Neuronal stem cell (in vitro differentiated cells): ENCODE results near the gene RYR2.

Experiments
- DNase-seq: peaks from one replicate; pipeline ENCODE4 v3.0.0-alpha.2; 2013; ENCODE audit warnings: low spot score
- H2AFZ ChIP-seq: one replicate; pipeline ENCODE4 v1.6.1; 2013; ENCODE audit warnings: mild to moderate bottlenecking, low read length, inconsistent platforms
- H2AK5ac ChIP-seq: 2 replicates; pipeline ENCODE4 v1.6.1; 2013; ENCODE audit warnings: low read depth, mild to moderate bottlenecking, inconsistent platforms, low read length, moderate library complexity, mixed read lengths
- H2BK120ac ChIP-seq: 2 replicates; pipeline ENCODE4 v1.6.1; 2013; ENCODE audit warnings: low read depth, mild to moderate bottlenecking, inconsistent platforms, low read length, moderate library complexity, mixed read lengths
- H2BK12ac ChIP-seq: one replicate; pipeline ENCODE4 v1.6.1; 2013; ENCODE audit warnings: low read length, inconsistent platforms
- H2BK15ac ChIP-seq: 2 replicates; pipeline ENCODE4 v1.6.1; 2013; ENCODE audit warnings: mild to moderate bottlenecking, low read length, inconsistent platforms, mixed read lengths
- H2BK5ac ChIP-seq: one replicate; pipeline ENCODE4 v1.6.1; 2013; ENCODE audit warnings: inconsistent platforms, mild to moderate bottlenecking, low read length, moderate library complexity
- H3K14ac ChIP-seq: one replicate; pipeline ENCODE4 v1.6.1; 2013; ENCODE audit warnings: low read length, inconsistent platforms
- H3K18ac ChIP-seq: 2 replicates; pipeline ENCODE4 v1.6.1; 2013; ENCODE audit warnings: low read length, inconsistent platforms
- H3K23ac ChIP-seq: 2 replicates; pipeline ENCODE4 v1.6.1; 2013; ENCODE audit warnings: low read depth, mild to moderate bottlenecking, mixed read lengths, low read length, inconsistent platforms; ENCODE audit not compliant: poor library complexity
- H3K27ac ChIP-seq: replicated peaks from 3 replicates; pipeline ENCODE4 v1.5.1; 2013; ENCODE audit warnings: low read length, inconsistent platforms
- H3K27me3 ChIP-seq, 3 experiments: 2 replicates each; pipeline ENCODE4 v1.6.1; 2013; ENCODE audit warnings: low read length in 3 of 3, mild to moderate bottlenecking in 2 of 3, inconsistent platforms in 1 of 3, low read depth in 1 of 3, mixed read lengths in 1 of 3, moderate library complexity in 1 of 3; ENCODE audit not compliant: control insufficient read depth in 3 of 3, insufficient read depth in 3 of 3
- H3K36me3 ChIP-seq, 2 donors: replicated peaks in 1 of 2; 2 replicates each; pipeline ENCODE4 v1.6.1; 2013; ENCODE audit warnings: low read length in 2 of 2; ENCODE audit not compliant: control insufficient read depth in 2 of 2, insufficient read depth in 2 of 2
- H3K4ac ChIP-seq: 2 replicates; pipeline ENCODE4 v1.6.1; 2013; ENCODE audit warnings: inconsistent platforms, mild to moderate bottlenecking, low read length, moderate library complexity
- H3K4me1 ChIP-seq, 2 donors: 1 replicate in 1 of 2; 2 replicates in 1 of 2; pipeline ENCODE4 v1.6.1; 2013; ENCODE audit warnings: low read length in 2 of 2, low read depth in 1 of 2; ENCODE audit not compliant: control insufficient read depth in 2 of 2, insufficient read depth in 1 of 2
- H3K4me2 ChIP-seq: one replicate; pipeline ENCODE4 v1.6.1; 2013; ENCODE audit warnings: mild to moderate bottlenecking, low read length, inconsistent platforms; ENCODE audit not compliant: insufficient read depth, poor library complexity, severe bottlenecking
- H3K4me3 ChIP-seq, 2 donors: 2 replicates each; pipeline ENCODE4 v1.5.1; 2013; ENCODE audit warnings: low read length in 2 of 2, mild to moderate bottlenecking in 2 of 2, inconsistent platforms in 1 of 2, moderate library complexity in 1 of 2
- H3K79me1 ChIP-seq: one replicate; pipeline ENCODE4 v1.6.1; 2013; ENCODE audit warnings: low read depth, mild to moderate bottlenecking, inconsistent platforms, low read length, moderate library complexity
- H3K9ac ChIP-seq: one replicate; pipeline ENCODE4 v1.6.1; 2013; ENCODE audit warnings: mild to moderate bottlenecking, low read depth, low read length, inconsistent platforms; ENCODE audit not compliant: poor library complexity
- H3K9me3 ChIP-seq, 2 donors: replicated peaks in 1 of 2; 2 replicates each; pipeline versions ENCODE3 to v1.6.1; 2013; ENCODE audit warnings: low read length in 2 of 2, mild to moderate bottlenecking in 2 of 2, inconsistent platforms in 1 of 2, low read depth in 1 of 2, mixed read lengths in 1 of 2, moderate library complexity in 1 of 2; ENCODE audit not compliant: control insufficient read depth in 2 of 2, insufficient read depth in 1 of 2
- H4K8ac ChIP-seq: one replicate; pipeline ENCODE4 v1.6.1; 2013; ENCODE audit warnings: low read depth, mild to moderate bottlenecking, inconsistent platforms, low read length, moderate library complexity
- H4K91ac ChIP-seq: one replicate; pipeline ENCODE4 v1.6.1; 2013; ENCODE audit warnings: low read length, low read depth, mild to moderate bottlenecking, inconsistent platforms; ENCODE audit not compliant: poor library complexity
- WGBS, 2 donors: extraction: QIAGEN DNeasy Blood & Tissue Kit; methylation state at CpG; one replicate each; pipeline ENCODE4 v1.1.7; 2013; ENCODE audit warnings: missing lambda C conversion rate in 2 of 2, mixed read lengths in 1 of 2; ENCODE audit not compliant: insufficient read length in 2 of 2, insufficient replicate concordance in 1 of 2; ENCODE audit errors: extremely low coverage in 2 of 2; 5-methylcytosine and 5-hydroxymethylcytosine counted together

RYR2 gene

GRCh38 chr1:237709355-237709754 lies 667.4 kb downstream of the RYR2 start:
- Histone ChIP-seq H2BK12ac (no peak overlapping the region), H3K27me3 (no peaks in the 10 kb centered on the region), H3K9me3 (no peaks in the 10 kb centered on the region), H3K9ac (no peak overlapping the region), H3K27ac (no peak overlapping the region), H2AFZ (no peak overlapping the region), H2BK15ac (no peak overlapping the region), H3K4me1 (peaks cover 0 to 9% of the 10 kb centered on the region in 2 donors), H2BK5ac (no peak overlapping the region), H3K36me3 (no peaks in the 10 kb centered on the region), H3K79me1 (no peaks in the 10 kb centered on the region), H2AK5ac (no peak overlapping the region), H4K91ac (no peak overlapping the region), H3K4ac (no peak overlapping the region), H3K18ac (no peak overlapping the region), H3K4me2 (no peak overlapping the region), H2BK120ac (no peak overlapping the region), H3K14ac (no peak overlapping the region), H3K4me3 (no peak overlapping the region), H4K8ac (no peak overlapping the region), H3K23ac (no peak overlapping the region)
- WGBS, 2 donors, result no CpG with 5 or more reads among the region's 3 CpGs
- no peak for DNase-seq

- Histone ChIP-seq H2BK12ac (no peak overlapping the region), H4K8ac (no peak overlapping the region), H3K27me3 (no peaks in the 10 kb centered on the region), H2BK15ac (no peak overlapping the region), H2BK5ac (no peak overlapping the region), H3K4ac (no peak overlapping the region), H3K9me3 (no peaks in the 10 kb centered on the region), H4K91ac (no peak overlapping the region), H3K36me3 (no peaks in the 10 kb centered on the region), H3K4me1 (peaks cover 0 to 9% of the 10 kb centered on the region in 2 donors), H3K4me2 (no peak overlapping the region), H3K9ac (no peak overlapping the region), H3K27ac (no peak overlapping the region), H3K14ac (no peak overlapping the region), H2AK5ac (no peak overlapping the region), H3K23ac (no peak overlapping the region), H3K4me3 (no peak overlapping the region), H2BK120ac (no peak overlapping the region), H3K18ac (no peak overlapping the region), H3K79me1 (no peaks in the 10 kb centered on the region), H2AFZ (no peak overlapping the region)
- WGBS, 2 donors, result no CpG with 5 or more reads among the region's 3 CpGs
- DNase-seq, result no peak
These were observed 669.3 kb downstream of the RYR2 start for GRCh38 chr1:237711281-237711680.

GRCh38 chr1:237712082-237712481 lies 670.1 kb downstream of the RYR2 start:
- Histone ChIP-seq H3K27ac (no peak overlapping the region), H3K9ac (no peak overlapping the region), H2BK12ac (no peak overlapping the region), H3K27me3 (no peaks in the 10 kb centered on the region), H2BK120ac (no peak overlapping the region), H2BK15ac (no peak overlapping the region), H3K18ac (no peak overlapping the region), H3K4me2 (no peak overlapping the region), H2AFZ (peak overlapping the region; percentile 70), H3K4me3 (no peak overlapping the region), H3K4me1 (peaks cover 0 to 12% of the 10 kb centered on the region in 2 donors), H3K36me3 (no peaks in the 10 kb centered on the region), H3K79me1 (no peaks in the 10 kb centered on the region), H4K91ac (no peak overlapping the region), H2AK5ac (no peak overlapping the region), H3K9me3 (no peaks in the 10 kb centered on the region), H4K8ac (no peak overlapping the region), H3K4ac (no peak overlapping the region), H3K23ac (no peak overlapping the region), H2BK5ac (no peak overlapping the region), H3K14ac (no peak overlapping the region)
- no peak for DNase-seq
- WGBS, 2 donors, result no CpG with 5 or more reads among the region's 6 CpGs

GRCh38 chr1:237712586-237713157 lies 670.7 kb downstream of the RYR2 start:
- DNase-seq, result no peak
- H2BK5ac ChIP-seq, result no peak overlapping the region
- no peaks in the 10 kb centered on the region for H3K27me3 ChIP-seq
- no peak overlapping the region for H3K18ac ChIP-seq
- no peak overlapping the region for H3K9ac ChIP-seq
- H3K4me3 ChIP-seq, result no peak overlapping the region
- H3K4me2 ChIP-seq, result no peak overlapping the region
- H2BK15ac ChIP-seq, result no peak overlapping the region
- no CpG with 5 or more reads among the region's 5 CpGs for WGBS, 2 donors
- H3K4ac ChIP-seq, result no peak overlapping the region
- H3K23ac ChIP-seq, result no peak overlapping the region
- no peak overlapping the region for H3K27ac ChIP-seq
- peaks cover 0 to 18% of the 10 kb centered on the region in 2 donors for H3K4me1 ChIP-seq
- no peaks in the 10 kb centered on the region for H3K79me1 ChIP-seq
- H3K36me3 ChIP-seq, result no peaks in the 10 kb centered on the region
- no peak overlapping the region for H2AK5ac ChIP-seq
- H2AFZ ChIP-seq, result peak overlapping the region; percentile 5
- H2BK12ac ChIP-seq, result no peak overlapping the region
- H3K14ac ChIP-seq, result no peak overlapping the region
- no peak overlapping the region for H4K8ac ChIP-seq
- H3K9me3 ChIP-seq, result no peaks in the 10 kb centered on the region
- no peak overlapping the region for H4K91ac ChIP-seq
- no peak overlapping the region for H2BK120ac ChIP-seq
